Endodermal cell (in vitro differentiated cells): Measurements from ENCODE around the gene NPBWR2. TPM values are rescaled to one million over a fixed set of nuclear protein-coding genes. Genes with fewer than 3 reads are reported as not detected.

Experiments used
- DNase-seq: peaks from one replicate; pipeline ENCODE4 v3.0.0-alpha.2; 2017
- H3K27ac ChIP-seq: 2 replicates; pipeline ENCODE4 v1.5.1; 2013; ENCODE audit warnings: mild to moderate bottlenecking, low read depth, low read length, moderate library complexity
- H3K27me3 ChIP-seq: 2 replicates; pipeline ENCODE4 v1.6.1; 2013; ENCODE audit warnings: mild to moderate bottlenecking, low read length, moderate library complexity; ENCODE audit not compliant: insufficient read depth, control insufficient read depth, poor library complexity, severe bottlenecking
- H3K36me3 ChIP-seq: 2 replicates; pipeline ENCODE4 v1.7.0; 2013; ENCODE audit warnings: mild to moderate bottlenecking, low read length, moderate library complexity; ENCODE audit not compliant: control insufficient read depth, insufficient read depth
- H3K4me1 ChIP-seq: one replicate; pipeline ENCODE4 v1.7.0; 2013; ENCODE audit warnings: low read length; ENCODE audit not compliant: control insufficient read depth, insufficient read depth
- H3K4me3 ChIP-seq: 2 replicates; pipeline ENCODE4 v1.5.1; 2013; ENCODE audit warnings: mild to moderate bottlenecking, low read length, moderate library complexity
- H3K9ac ChIP-seq: 2 replicates; pipeline ENCODE4 v1.6.1; 2013; ENCODE audit warnings: mild to moderate bottlenecking, low read length, moderate library complexity; ENCODE audit not compliant: poor library complexity, severe bottlenecking; ENCODE audit errors: extremely low read depth
- H3K9me3 ChIP-seq: 2 replicates; pipeline ENCODE4 v1.6.1; 2013; ENCODE audit warnings: mild to moderate bottlenecking, low read length, moderate library complexity; ENCODE audit not compliant: control insufficient read depth
- H3K27ac Mint-ChIP-seq: 2 replicates; pipeline ENCODE4 v1.8.0; 2020; ENCODE audit warnings: mixed read lengths
- H3K27me3 Mint-ChIP-seq: 2 replicates; pipeline ENCODE4 v1.8.0; 2021; ENCODE audit warnings: mild to moderate bottlenecking, mixed read lengths; ENCODE audit not compliant: insufficient read depth
- H3K36me3 Mint-ChIP-seq: 2 replicates; pipeline ENCODE4 v1.8.0; 2020; ENCODE audit warnings: low read depth, mixed read lengths
- H3K4me1 Mint-ChIP-seq: 2 replicates; pipeline ENCODE4 v1.8.0; 2020; ENCODE audit warnings: mixed read lengths
- H3K4me3 Mint-ChIP-seq: 2 replicates; pipeline ENCODE4 v1.8.0; 2020; ENCODE audit warnings: mild to moderate bottlenecking, moderate library complexity, mixed read lengths
- H3K9me3 Mint-ChIP-seq: 2 replicates; pipeline ENCODE4 v1.8.0; 2020; ENCODE audit warnings: mild to moderate bottlenecking, mixed read lengths
- CTCF ChIP-seq: fragments of 200-600 bp; sonication (generic); conservative IDR thresholded peaks from 2 replicates; pipeline ENCODE4 v1.5.0; 2021; ENCODE audit warnings: antibody characterized with exemption, mild to moderate bottlenecking
- WGBS, 2 experiments: methylation state at CpG; one replicate each; pipeline versions ENCODE4 v1.1.5 to v1.1.7; 2013; ENCODE audit warnings: missing lambda C conversion rate in 2 of 2, mixed read lengths in 1 of 2; ENCODE audit not compliant: insufficient coverage in 1 of 2, insufficient read length in 1 of 2; 5-methylcytosine and 5-hydroxymethylcytosine counted together
- total RNA-seq, 2 donors: library from RNA; stranded (reverse); fragmentation: NEBNext Ultra II Directional in 1 of 2; extraction: Animal tissue kit (Norgen Biotek cat#: 25700) in 1 of 2; gene quantifications; 2 replicates in 1 of 2; 3 replicates in 1 of 2; pipeline ENCODE4 v1.2.1, GENCODE V29; 2021

The NPBWR2 gene
- total RNA-seq, 2 donors from 2014 or later: not detected

GRCh38 chr20:64083378-64083803, 24.0 kb downstream of the NPBWR2 start:
- no peaks in the 10 kb centered on the region for H3K9me3 Mint-ChIP-seq
- Histone ChIP-seq H3K9me3 (no peaks in the 10 kb centered on the region), H3K27me3 (peaks cover 46% of the 10 kb centered on the region), H3K9ac (no peak overlapping the region), H3K36me3 (no peaks in the 10 kb centered on the region), H3K4me1 (no peaks in the 10 kb centered on the region), H3K27ac (no peak overlapping the region), H3K4me3 (peak overlapping the region; percentile 70)
- DNase-seq: peak; percentile 94
- peak; percentile 82 for TF ChIP-seq CTCF
- H3K4me1 Mint-ChIP-seq: peaks cover 19% of the 10 kb centered on the region
- peaks cover 53% of the 10 kb centered on the region for H3K27me3 Mint-ChIP-seq
- WGBS, 2 experiments: 3 to 33% methylated on average over 4 to 52 of the region's 52 CpGs
- H3K27ac Mint-ChIP-seq: no peak overlapping the region
- no peaks in the 10 kb centered on the region for H3K36me3 Mint-ChIP-seq
- peak overlapping the region; percentile 41 for H3K4me3 Mint-ChIP-seq

GRCh38 chr20:64082820-64083377, 24.5 kb downstream of the NPBWR2 start:
- no peak overlapping the region for H3K9ac ChIP-seq
- no peak for TF ChIP-seq CTCF
- no peak for DNase-seq
- Mint-ChIP-seq H3K9me3 (no peaks in the 10 kb centered on the region), H3K27ac (no peak overlapping the region), H3K36me3 (no peaks in the 10 kb centered on the region), H3K4me3 (peak overlapping the region; percentile 41), H3K27me3 (peaks cover 53% of the 10 kb centered on the region), H3K4me1 (peaks cover 19% of the 10 kb centered on the region)
- H3K27ac ChIP-seq: no peak overlapping the region
- peak overlapping the region; percentile 40 for H3K4me3 ChIP-seq
- H3K36me3 ChIP-seq: no peaks in the 10 kb centered on the region
- peaks cover 42% of the 10 kb centered on the region for H3K27me3 ChIP-seq
- no peaks in the 10 kb centered on the region for H3K9me3 ChIP-seq
- H3K4me1 ChIP-seq: no peaks in the 10 kb centered on the region
- 32 to 46% methylated on average over 8 to 13 of the region's 13 CpGs for WGBS, 2 experiments

GRCh38 chr20:64082126-64082731, 25.1 kb downstream of the NPBWR2 start:
- 34 to 47% methylated on average over 5 to 13 of the region's 13 CpGs for WGBS, 2 experiments

More at GRCh38 chr20:64082126-64082731, 25.1 kb downstream of the NPBWR2 start:
- H3K36me3 Mint-ChIP-seq: no peaks in the 10 kb centered on the region
- peaks cover 40% of the 10 kb centered on the region for H3K27me3 ChIP-seq
- H3K4me1 Mint-ChIP-seq: peaks cover 19% of the 10 kb centered on the region
- H3K9me3 ChIP-seq: no peaks in the 10 kb centered on the region
- H3K4me3 ChIP-seq: no peak overlapping the region
- peak overlapping the region; percentile 41 for H3K4me3 Mint-ChIP-seq
- H3K27me3 Mint-ChIP-seq: peaks cover 49% of the 10 kb centered on the region
- peak; percentile 69 for DNase-seq
- no peak overlapping the region for H3K9ac ChIP-seq
- TF ChIP-seq CTCF: no peak
- H3K27ac Mint-ChIP-seq: no peak overlapping the region
- no peaks in the 10 kb centered on the region for H3K36me3 ChIP-seq
- no peaks in the 10 kb centered on the region for H3K9me3 Mint-ChIP-seq
- no peak overlapping the region for H3K27ac ChIP-seq
- H3K4me1 ChIP-seq: no peaks in the 10 kb centered on the region
